HPDE6-E6E7 (cell line): Measurements from ENCODE around the gene SOX6.

Experiments
- DNase-seq: peaks from one replicate; pipeline ENCODE4 v3.0.0; 2011; ENCODE audit warnings: missing footprints; ENCODE audit errors: extremely low spot score

Gene SOX6

DNA sequence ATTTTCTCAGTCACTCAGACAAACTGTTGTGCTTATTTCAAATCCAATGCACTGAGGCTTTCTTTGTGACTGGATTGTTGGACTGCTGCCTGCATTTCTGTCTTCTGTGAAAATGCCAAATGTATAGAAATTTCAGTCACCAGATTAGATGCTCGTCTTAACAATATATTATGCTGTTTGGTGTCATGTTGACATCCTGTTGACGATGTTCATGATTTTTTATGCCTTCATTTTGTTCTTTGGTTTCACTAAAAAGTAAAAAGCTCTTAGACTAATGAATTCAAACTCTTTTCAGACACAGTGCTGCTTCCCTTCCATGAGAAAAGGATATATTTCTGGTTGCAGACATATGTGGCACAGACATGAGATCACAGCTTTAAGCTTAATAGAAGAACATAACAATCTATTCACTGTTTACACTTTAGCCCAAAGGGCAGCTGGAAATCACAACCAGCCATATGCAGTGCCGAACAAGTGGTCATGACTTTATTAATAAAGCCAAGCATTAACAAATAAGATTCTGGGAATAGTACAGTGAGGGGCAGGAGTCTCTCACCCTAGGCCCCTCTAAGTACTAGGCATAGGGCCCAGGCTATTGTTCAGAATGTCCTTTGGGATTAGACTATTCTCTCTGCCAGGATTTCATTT, 9.4 kb upstream of the SOX6 start:
- DNase-seq, result no peak

DNA sequence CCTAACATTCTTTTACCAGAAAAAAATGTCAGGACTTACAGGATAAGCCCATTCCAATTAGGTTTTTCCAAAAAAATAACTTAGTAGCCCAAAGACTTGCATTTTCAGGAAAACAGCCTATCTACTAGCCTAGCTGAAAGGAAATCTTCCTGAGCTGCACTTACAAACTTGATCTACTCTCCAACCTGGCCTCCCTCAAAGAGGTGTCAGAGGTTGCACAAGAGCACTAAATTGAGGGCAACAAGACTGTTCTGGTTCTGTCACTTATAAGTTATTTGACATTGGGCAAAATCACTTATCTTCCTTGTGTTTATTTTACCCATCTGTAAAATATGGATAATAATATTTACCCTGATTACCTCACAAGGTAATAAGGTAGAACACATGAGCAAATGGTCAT, 7.9 kb upstream of the SOX6 start:
- DNase-seq, result no peak

- DNase-seq, result no peak
Measured at GRCh38 chr11:16363706-16364105, 7.4 kb upstream of the SOX6 start.

DNA sequence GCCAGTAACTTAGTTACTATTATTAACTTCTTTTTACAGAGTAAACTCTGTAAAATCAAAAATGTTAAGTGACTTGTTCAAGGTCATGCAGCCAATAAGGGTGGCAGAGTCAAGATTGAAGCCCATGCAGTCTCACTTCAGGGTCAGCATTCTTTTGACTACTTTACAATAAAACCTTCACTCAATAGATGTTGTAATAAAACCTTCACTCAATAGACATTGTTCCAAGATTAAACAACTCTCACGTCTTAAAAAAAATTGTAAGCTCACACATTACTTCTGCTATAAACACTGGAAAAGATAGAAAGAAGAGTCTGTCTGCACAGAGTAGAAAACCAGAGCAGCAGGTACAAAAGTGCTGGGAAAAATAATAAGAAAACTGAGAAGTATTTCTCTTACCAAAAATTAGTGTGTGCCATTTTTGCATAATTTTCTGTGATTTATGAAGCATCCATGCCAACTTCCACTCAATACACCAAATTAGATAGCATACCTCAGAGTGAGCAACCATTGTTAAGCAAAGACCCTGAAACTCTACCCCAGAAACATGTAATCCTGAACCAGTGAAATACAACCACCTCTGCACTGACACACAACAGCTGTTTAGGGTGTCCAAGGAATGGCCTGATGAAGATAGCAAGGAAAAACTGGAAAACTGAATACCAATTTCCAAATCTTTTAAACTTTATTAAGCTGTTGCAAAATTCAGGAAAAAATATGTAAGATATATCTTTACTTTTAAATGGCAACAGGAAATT, 4.9 kb upstream of the SOX6 start:
- no peak for DNase-seq

- no peak for DNase-seq
Measured at GRCh38 chr11:16359369-16359768, 3.0 kb upstream of the SOX6 start.

DNA sequence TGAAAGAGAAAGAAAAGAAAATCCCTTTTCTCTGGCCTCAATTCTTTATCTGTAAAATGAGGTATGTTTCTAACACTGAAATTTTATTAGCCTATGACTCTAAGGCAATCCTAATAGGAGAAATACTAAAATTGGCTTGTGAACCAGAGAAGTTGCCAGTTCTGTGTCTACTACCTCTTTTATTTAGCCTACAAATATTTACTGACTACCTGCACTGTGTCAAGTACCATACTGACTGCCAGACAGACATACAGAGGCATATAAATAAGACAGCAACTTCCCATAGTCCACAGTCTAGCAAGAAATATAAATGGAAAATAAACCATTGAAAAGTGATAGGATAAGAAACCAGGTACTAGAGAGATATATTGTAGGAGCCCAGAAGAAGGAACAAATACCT, 2.4 kb upstream of the SOX6 start:
- no peak for DNase-seq

- DNase-seq, result no peak
Measured at GRCh38 chr11:16357775-16358174, 1.4 kb upstream of the SOX6 start.

- no peak for DNase-seq
Measured at GRCh38 chr11:16356761-16357393, 531 bp upstream of the SOX6 start.

GRCh38 chr11:16352707-16353106, 3.6 kb downstream of the SOX6 start:
- DNase-seq, result no peak

DNA sequence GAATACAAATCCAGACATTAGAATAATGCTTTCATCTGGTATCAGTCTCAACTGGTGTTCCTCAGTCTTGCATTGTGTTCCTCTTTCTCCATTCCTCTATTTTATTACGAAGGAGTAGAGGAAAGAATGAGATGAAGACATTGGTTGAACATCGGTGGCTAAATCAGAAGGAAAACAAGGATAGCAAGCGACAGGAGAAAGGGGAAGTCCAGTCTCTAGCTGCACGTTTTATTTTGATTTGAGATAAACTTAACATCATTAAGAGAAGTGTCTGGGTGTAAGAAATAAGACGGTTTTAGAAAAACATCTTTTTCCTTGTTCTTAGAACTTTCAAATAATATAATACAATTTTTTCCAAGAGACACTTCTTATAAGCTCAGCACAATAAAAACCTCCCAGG, 6.2 kb downstream of the SOX6 start:
- no peak for DNase-seq

GRCh38 chr11:16347928-16348685, 8.2 kb downstream of the SOX6 start:
- no peak for DNase-seq

GRCh38 chr11:16346975-16347374, 9.4 kb downstream of the SOX6 start:
- peak; percentile 1 for DNase-seq

GRCh38 chr11:16341853-16342252, 14.5 kb downstream of the SOX6 start:
- no peak for DNase-seq

- DNase-seq, result no peak
Measured at GRCh38 chr11:16338393-16338792, 18.0 kb downstream of the SOX6 start.

DNA sequence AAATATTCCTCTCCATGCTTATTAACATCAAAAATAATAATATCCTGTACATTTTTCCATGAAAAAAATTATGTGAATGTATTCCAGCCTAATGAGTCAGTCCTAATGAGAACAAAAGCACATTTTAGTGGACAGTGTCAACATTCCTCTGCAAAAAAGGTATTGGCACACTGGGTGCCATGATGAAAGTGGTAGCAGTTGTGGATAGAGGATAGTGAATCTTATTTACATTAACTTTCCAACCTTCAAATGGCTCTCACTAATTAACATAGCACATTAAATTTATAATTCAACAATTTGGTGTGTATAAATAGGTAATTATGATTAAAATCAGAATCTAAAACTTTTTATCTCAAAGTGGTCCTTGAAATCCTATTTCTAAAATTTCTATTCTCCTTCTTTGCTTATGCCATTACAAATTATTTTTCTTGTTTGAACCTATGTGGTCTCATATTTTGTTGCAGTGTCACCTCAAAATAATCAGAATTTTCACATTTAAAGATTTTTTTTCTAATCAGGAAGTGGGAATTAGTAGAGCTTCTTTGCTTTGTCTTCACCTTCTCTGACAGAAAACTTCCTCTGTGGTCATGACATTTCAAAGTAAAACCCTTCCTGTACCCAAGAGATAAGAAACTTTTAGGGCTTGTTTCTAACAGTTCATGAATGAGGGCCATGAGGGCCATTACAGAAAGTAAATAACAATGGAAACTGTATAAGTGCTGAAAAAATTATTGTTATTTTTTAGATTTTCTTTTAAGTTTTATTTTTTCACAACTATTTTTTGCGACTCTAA, 18.7 kb downstream of the SOX6 start:
- no peak for DNase-seq

GRCh38 chr11:16336721-16337120, 19.6 kb downstream of the SOX6 start:
- DNase-seq, result no peak

DNA sequence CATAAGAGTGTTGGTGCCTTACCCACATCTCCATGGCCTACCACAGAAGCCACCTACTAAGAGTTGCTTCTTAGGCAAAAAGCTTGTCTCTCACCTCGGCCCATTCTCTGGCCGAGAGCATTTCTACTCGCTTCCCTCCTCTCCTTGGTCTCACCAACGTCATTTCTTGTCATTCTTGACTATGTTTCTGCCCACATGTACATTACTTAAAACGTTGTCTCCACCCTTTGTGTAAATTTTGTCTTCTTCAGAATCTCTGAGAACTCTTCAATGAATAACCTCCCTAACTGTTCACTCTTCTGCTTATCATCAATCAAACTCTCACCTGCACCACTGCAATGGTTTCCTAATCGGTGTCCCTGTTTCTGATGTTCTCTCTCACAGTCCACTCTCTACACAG, 20.1 kb downstream of the SOX6 start:
- DNase-seq, result no peak

GRCh38 chr11:16335236-16335962, 20.9 kb downstream of the SOX6 start:
- no peak for DNase-seq

DNA sequence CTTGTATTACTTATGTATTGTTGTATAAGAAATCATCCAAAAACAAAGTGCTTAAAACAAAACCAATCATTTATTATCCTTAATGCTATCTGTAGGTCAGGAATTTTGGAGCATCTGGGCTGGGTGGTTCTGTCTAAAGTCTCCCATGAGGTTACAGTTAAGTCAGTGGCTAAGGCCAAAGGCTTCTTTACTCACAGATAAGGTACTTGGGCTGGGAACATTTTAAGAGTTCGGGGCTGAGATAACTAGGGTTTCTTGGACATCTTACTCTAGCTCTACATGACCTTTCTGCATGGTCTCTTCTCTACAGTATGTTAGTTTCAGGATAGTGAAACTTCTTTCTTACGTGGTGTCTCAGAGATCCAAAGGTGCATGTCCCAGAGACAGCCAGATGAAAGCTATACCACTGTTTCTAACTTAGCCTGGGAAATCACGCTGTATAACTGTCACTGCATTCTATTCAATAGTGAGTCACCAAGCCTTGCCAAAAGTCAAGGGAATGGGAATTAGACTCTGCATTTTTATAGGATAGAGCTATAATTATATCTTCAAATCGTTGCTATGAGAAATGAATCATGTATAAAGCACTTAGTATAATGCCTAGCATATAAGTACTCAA, 29.6 kb downstream of the SOX6 start:
- no peak for DNase-seq

DNA sequence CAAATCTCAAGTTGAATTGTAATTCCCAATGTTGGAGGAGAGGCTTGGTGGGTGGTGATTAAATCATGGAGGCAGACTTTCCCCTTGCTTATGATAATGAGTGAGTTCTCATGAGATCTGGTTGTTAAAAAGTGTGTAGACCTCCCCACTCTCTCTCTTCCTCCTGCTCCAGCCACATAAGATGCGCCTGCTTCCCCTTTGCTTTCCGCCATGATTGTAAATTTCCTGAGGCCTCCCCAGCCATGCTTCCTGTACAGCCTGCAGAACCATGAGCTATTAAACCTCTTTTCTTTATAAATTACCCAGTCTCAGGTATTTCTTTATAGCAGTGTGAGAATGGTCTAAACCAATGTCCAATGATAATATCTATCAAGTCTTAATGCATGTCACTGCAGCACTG, 34.2 kb downstream of the SOX6 start:
- no peak for DNase-seq
